Neural cell (in vitro differentiated cells): ENCODE results near the gene TXNL4A. TPM values are rescaled to one million over a fixed set of nuclear protein-coding genes. Genes with fewer than 3 reads are reported as not detected.

Source experiments
- H2AFZ ChIP-seq: fragments of 200-600, 300-800 bp; sonication (generic), shearing (Covaris generic); 2 replicates; pipeline ENCODE4 v1.6.0; 2014; ENCODE audit warnings: low read depth, mild to moderate bottlenecking, antibody characterized with exemption, low read length, moderate library complexity
- H3F3A ChIP-seq: fragments of 200-600 bp; shearing (Covaris generic); 2 replicates; pipeline ENCODE4 v1.6.1; 2016; ENCODE audit warnings: mild to moderate bottlenecking, moderate library complexity, mixed read lengths, antibody characterized with exemption, low read length; ENCODE audit not compliant: insufficient read depth, poor library complexity, severe bottlenecking
- H3K27ac ChIP-seq: fragments of 200-600, 300-800 bp; sonication (generic), shearing (Covaris generic); 2 replicates; pipeline ENCODE4 v1.5.1; 2014; ENCODE audit warnings: mild to moderate bottlenecking, low read length, moderate library complexity
- H3K27me3 ChIP-seq: fragments of 300-800, 200-600 bp; sonication (generic), shearing (Covaris generic); 2 replicates; pipeline ENCODE4 v1.6.0; 2014; ENCODE audit warnings: mild to moderate bottlenecking, low read depth, low read length, moderate library complexity; ENCODE audit not compliant: insufficient read depth
- H3K36me3 ChIP-seq: fragments of 300-800, 200-600 bp; sonication (generic), shearing (Covaris generic); 2 replicates; pipeline ENCODE4 v1.5.1; 2014; ENCODE audit warnings: mild to moderate bottlenecking, antibody characterized with exemption, low read length, moderate library complexity; ENCODE audit not compliant: insufficient read depth
- H3K4me2 ChIP-seq: fragments of 300-800, 200-600 bp; sonication (generic), shearing (Covaris generic); 2 replicates; pipeline ENCODE4 v1.6.0; 2014; ENCODE audit warnings: mild to moderate bottlenecking, low read length
- H3K4me3 ChIP-seq: fragments of 300-800, 200-600 bp; sonication (generic), shearing (Covaris generic); 2 replicates; pipeline ENCODE4 v1.5.1; 2014; ENCODE audit warnings: mild to moderate bottlenecking, low read length, moderate library complexity
- H3K79me2 ChIP-seq: fragments of 200-600 bp; shearing (Covaris generic); replicated peaks from 2 replicates; pipeline ENCODE4 v1.6.0; 2014; ENCODE audit warnings: mild to moderate bottlenecking, low read length, moderate library complexity; ENCODE audit not compliant: insufficient read depth
- H3K9ac ChIP-seq: fragments of 300-800, 200-600 bp; sonication (generic), shearing (Covaris generic); 2 replicates; pipeline ENCODE4 v1.6.1; 2016; ENCODE audit warnings: mild to moderate bottlenecking, low read length, mixed read lengths
- H3K9me2 ChIP-seq: fragments of 200-600 bp; shearing (Covaris generic); 2 replicates; pipeline ENCODE4 v1.6.1; 2016; ENCODE audit warnings: mild to moderate bottlenecking, low read length, mixed read lengths; ENCODE audit not compliant: insufficient read depth
- H3K9me3 ChIP-seq: fragments of 200-600, 300-800 bp; sonication (generic), shearing (Covaris generic); 2 replicates; pipeline ENCODE4 v1.6.1; 2016; ENCODE audit warnings: mild to moderate bottlenecking, mixed run types, low read length, moderate library complexity, mixed read lengths
- H4K20me1 ChIP-seq: fragments of 200-600 bp; shearing (Covaris generic); 2 replicates; pipeline ENCODE4 v1.6.1; 2016; ENCODE audit warnings: mild to moderate bottlenecking, mixed run types; ENCODE audit not compliant: insufficient read depth
- CTCF ChIP-seq: fragments of 450-650 bp; IDR thresholded peaks from 2 replicates; pipeline ENCODE4 v1.5.1; 2014; ENCODE audit warnings: antibody characterized with exemption, mild to moderate bottlenecking, moderate library complexity; ENCODE audit not compliant: poor library complexity, severe bottlenecking
- EP300 ChIP-seq: fragments of 450-650 bp; conservative IDR thresholded peaks from 2 replicates; pipeline ENCODE4 v1.6.1; 2014; ENCODE audit warnings: antibody characterized with exemption, mild to moderate bottlenecking, moderate library complexity; ENCODE audit not compliant: poor library complexity, severe bottlenecking
- MXI1 ChIP-seq: fragments of 450-650 bp; conservative IDR thresholded peaks from 2 replicates; pipeline ENCODE4 v1.6.1; 2014; ENCODE audit warnings: antibody characterized with exemption, mild to moderate bottlenecking; ENCODE audit not compliant: poor library complexity, severe bottlenecking
- POLR2AphosphoS5 ChIP-seq: IDR thresholded peaks from 2 replicates; pipeline ENCODE4 v1.6.1; 2012
- SMC3 ChIP-seq: fragments of 450-650 bp; conservative IDR thresholded peaks from 2 replicates; pipeline ENCODE4 v1.6.1; 2014; ENCODE audit warnings: antibody characterized with exemption, mild to moderate bottlenecking, moderate library complexity; ENCODE audit not compliant: poor library complexity
- TAF1 ChIP-seq: IDR thresholded peaks from 2 replicates; pipeline ENCODE4 v1.6.1; 2012; ENCODE audit warnings: low read depth
- polyA plus RNA-seq: library from polyadenylated mRNA; depleted of rRNA; stranded (reverse); fragments of >200 nt; gene quantifications from 2 replicates; pipeline ENCODE4 v1.2.3, GENCODE V29; 2014

TXNL4A gene
- polyA plus RNA-seq, 1 donor from 2014 or later: 163 TPM

- Histone ChIP-seq H3K9me2 (no peaks in the 10 kb centered on the region), H3K79me2 (peaks cover 28% of the 10 kb centered on the region), H3F3A (no peaks in the 10 kb centered on the region), H3K9me3 (no peaks in the 10 kb centered on the region), H3K9ac (peak within 1 kb of the TSS; percentile 85), H3K4me3 (peak within 1 kb of the TSS; percentile 93), H3K27ac (peak within 1 kb of the TSS; percentile 53), H4K20me1 (peaks cover 4% of the 10 kb centered on the region), H2AFZ (peak within 1 kb of the TSS; percentile 85), H3K36me3 (no peaks in the 10 kb centered on the region), H3K27me3 (no peaks in the 10 kb centered on the region), H3K4me2 (peak within 1 kb of the TSS; percentile 84)
- TF ChIP-seq SMC3: no peak
- TF ChIP-seq POLR2AphosphoS5: peak; percentile 71
- TF ChIP-seq EP300: peak; percentile 12
- TF ChIP-seq MXI1: peak; percentile 53
- TF ChIP-seq CTCF: peak; percentile 57
- no peak for TF ChIP-seq TAF1
Measured at GRCh38 chr18:79951545-79952455, 36.6 kb downstream of the TXNL4A start, which contains the start of gene SLC66A2. SLC66A2 (minus strand) TSS chr18:79951653; CDS start chr18:79950926, 727 bp downstream.

- Histone ChIP-seq H3K27ac (no peak overlapping the region), H3K9me2 (no peaks in the 10 kb centered on the region), H3K9me3 (no peaks in the 10 kb centered on the region), H3K4me3 (peak overlapping the region; percentile 87), H3K9ac (peak overlapping the region; percentile 85), H3F3A (no peaks in the 10 kb centered on the region), H3K4me2 (peak overlapping the region; percentile 84), H2AFZ (no peak overlapping the region), H3K79me2 (peaks cover 34% of the 10 kb centered on the region), H4K20me1 (peaks cover 4% of the 10 kb centered on the region), H3K36me3 (no peaks in the 10 kb centered on the region), H3K27me3 (no peaks in the 10 kb centered on the region)
- no peak for TF ChIP-seq CTCF
Measured at GRCh38 chr18:79950515-79951341, 37.6 kb downstream of the TXNL4A start.
